Stimulated activated naive B cell treated with anti-CD40 and anti-IgM and Interleukin-4, amounts not matched to agents 10 μg/mL and 1 μg/mL and 100 μg/mL, for 72 hours (primary cell): ENCODE data around the gene STX8.
"Not testable (repeated sequence)": the region's sequence is repeated elsewhere in the genome, so short reads cannot be mapped to it uniquely, and the experiment has no call there.

Experiments
- ATAC-seq, 2 donors: fragments of 150-1000 bp; cut with Tn5 transposase; replicated peaks; 2 replicates each; pipeline ENCODE4 v1.10.0; 2021; ENCODE audit warnings: moderate library complexity in 1 of 2
- DNase-seq: peaks from one replicate; pipeline ENCODE4 v3.0.0; 2021
- H3K27ac Mint-ChIP-seq: one replicate; pipeline ENCODE4 v1.8.0; 2022; ENCODE audit warnings: mild to moderate bottlenecking, mixed read lengths
- H3K27me3 Mint-ChIP-seq, 2 donors: one replicate each; pipeline ENCODE4 v1.8.0; 2022; ENCODE audit warnings: mixed read lengths in 2 of 2
- H3K36me3 Mint-ChIP-seq, 2 donors: one replicate each; pipeline ENCODE4 v1.8.0; 2022; ENCODE audit warnings: mixed read lengths in 2 of 2, mild to moderate bottlenecking in 1 of 2
- H3K4me1 Mint-ChIP-seq, 2 donors: one replicate each; pipeline ENCODE4 v1.8.0; 2022; ENCODE audit warnings: mixed read lengths in 2 of 2, mild to moderate bottlenecking in 1 of 2
- H3K4me3 Mint-ChIP-seq, 2 donors: one replicate each; pipeline ENCODE4 v1.8.0; 2022; ENCODE audit warnings: mild to moderate bottlenecking in 2 of 2, mixed read lengths in 2 of 2, moderate library complexity in 1 of 2
- H3K9me3 Mint-ChIP-seq, 2 donors: one replicate each; pipeline ENCODE4 v1.8.0; 2022; ENCODE audit warnings: mixed read lengths in 2 of 2, mild to moderate bottlenecking in 1 of 2

Gene STX8, protein sequence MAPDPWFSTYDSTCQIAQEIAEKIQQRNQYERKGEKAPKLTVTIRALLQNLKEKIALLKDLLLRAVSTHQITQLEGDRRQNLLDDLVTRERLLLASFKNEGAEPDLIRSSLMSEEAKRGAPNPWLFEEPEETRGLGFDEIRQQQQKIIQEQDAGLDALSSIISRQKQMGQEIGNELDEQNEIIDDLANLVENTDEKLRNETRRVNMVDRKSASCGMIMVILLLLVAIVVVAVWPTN

DNA sequence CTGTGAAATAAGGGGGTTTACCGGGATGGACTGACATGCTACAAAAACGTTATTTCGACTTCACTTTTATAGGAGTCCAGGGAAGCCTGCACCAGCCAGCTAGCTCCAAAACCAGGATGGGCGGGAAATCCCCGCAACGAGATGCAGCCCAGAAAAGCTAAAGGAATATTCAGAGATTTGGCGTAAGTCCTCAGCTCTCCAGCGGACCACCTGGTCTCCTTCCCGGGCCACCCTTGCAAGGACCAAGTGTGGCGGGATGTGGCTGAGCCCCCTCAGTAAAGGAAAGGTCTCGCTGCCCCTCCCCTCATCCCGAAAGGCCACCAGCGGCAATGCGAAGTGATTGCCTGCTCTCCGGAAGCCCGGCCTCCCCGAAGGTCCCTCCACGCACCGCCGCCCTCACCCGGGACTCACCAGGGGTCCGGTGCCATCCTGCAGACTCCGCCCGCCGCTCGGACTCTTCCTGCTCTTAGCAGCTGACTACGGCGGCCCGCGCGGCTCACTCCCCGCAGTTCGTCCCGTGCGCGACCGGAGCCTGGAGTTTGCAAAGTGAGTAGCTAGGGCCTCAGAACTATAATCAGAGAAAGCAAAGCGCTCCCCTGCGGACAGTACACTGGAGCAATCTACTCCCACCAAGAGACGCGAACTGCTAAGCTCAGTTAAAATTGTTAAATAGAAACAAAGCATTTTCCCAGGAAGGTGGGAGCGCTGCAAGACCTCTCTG lies at the start of gene STX8:
TSS of gene STX8 (minus strand) at position 440 of the 721 bp plus-strand sequence. CDS start at position 428, 12 bp downstream.
- Mint-ChIP-seq H3K4me1 (peaks cover 18 to 24% of the 10 kb centered on the region in 2 donors), H3K36me3 (peaks cover 2 to 7% of the 10 kb centered on the region in 2 donors), H3K27ac (peak within 1 kb of the TSS; percentile 90), H3K4me3 (peak within 1 kb of the TSS; percentile 87 to 94), H3K9me3 (no peaks in the 10 kb centered on the region), H3K27me3 (no peaks in the 10 kb centered on the region)
- DNase-seq, result peak; percentile 85
- peak; percentile 80 to 88 for ATAC-seq

DNA sequence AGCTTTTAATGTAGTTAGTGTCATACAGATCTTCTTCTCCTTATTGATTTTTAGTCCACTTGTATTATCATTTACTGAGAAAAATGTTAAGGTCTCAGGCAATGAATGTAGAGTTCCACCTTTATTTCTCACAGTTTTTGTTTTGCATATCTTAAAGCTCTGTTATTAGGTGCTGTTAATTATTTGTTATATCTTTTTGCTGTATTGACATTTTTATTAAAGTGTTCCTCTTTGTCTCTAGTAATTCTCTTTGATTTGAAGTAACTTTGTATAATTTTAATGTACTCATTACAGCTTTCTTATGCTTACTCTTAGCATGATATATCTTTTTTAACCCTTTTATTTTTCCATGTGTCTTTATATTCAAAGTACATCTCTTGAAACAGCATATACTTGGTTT lies 47.3 kb upstream of the STX8 start:
- H3K9me3 Mint-ChIP-seq, result peaks cover 15 to 30% of the 10 kb centered on the region in 2 donors
- H3K27me3 Mint-ChIP-seq, result peaks cover 0 to 3% of the 10 kb centered on the region in 2 donors
- peaks cover 0 to 5% of the 10 kb centered on the region in 2 donors for H3K36me3 Mint-ChIP-seq
- H3K4me3 Mint-ChIP-seq, result no peak overlapping the region
- DNase-seq (no peak), ATAC-seq (no peak)
- no peak overlapping the region for H3K27ac Mint-ChIP-seq
- H3K4me1 Mint-ChIP-seq, result no peaks in the 10 kb centered on the region

DNA sequence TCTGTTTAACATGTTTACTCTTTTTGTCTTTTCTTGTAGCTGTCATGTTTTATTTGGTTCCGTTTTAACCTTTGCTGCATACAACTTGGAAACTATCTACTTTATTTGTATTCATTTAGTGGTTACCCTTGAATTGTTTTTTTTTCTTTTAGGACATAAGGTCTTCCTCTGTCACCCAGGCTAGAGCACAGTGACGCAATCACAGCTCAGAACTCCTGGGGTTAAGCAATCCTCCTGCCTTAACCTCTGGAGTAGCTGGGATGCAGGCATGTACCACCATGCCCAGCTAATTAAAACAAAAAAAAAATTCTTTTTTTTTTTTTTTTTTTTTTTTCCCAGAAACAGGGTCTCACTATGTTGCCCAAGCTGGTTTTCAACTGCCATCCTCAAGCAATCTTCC lies 39.9 kb upstream of the STX8 start:
- DNase-seq (no peak), ATAC-seq (no peak)
- Mint-ChIP-seq H3K27ac (no peak overlapping the region), H3K27me3 (peaks cover 0 to 9% of the 10 kb centered on the region in 2 donors), H3K9me3 (no peaks in the 10 kb centered on the region), H3K4me1 (no peaks in the 10 kb centered on the region), H3K4me3 (no peak overlapping the region), H3K36me3 (no peaks in the 10 kb centered on the region)

DNA sequence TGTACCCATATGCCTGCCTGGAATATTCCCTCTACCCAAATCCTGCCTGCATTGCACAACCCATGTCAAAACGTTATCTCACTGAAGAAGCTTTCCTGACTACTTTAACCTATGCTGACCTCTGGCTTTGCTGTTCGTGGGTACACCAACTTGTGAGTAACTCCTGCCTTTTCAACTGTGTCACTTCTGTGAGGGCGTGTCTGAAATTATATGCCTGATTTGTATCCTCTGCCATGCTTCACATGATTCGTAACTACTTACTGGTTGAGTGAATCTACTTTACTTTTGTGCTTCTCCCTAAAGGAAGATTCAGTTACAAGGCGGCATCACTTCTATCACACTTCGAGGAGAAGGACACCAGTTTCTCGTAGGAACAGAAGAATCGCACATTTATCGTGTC lies 36.4 kb upstream of the STX8 start:
- Mint-ChIP-seq H3K4me3 (no peak overlapping the region), H3K27me3 (peaks cover 0 to 9% of the 10 kb centered on the region in 2 donors), H3K4me1 (no peaks in the 10 kb centered on the region), H3K9me3 (peaks cover 0 to 4% of the 10 kb centered on the region in 2 donors), H3K36me3 (no peaks in the 10 kb centered on the region), H3K27ac (no peak overlapping the region)
- DNase-seq, result no peak
- ATAC-seq, result no peak

DNA sequence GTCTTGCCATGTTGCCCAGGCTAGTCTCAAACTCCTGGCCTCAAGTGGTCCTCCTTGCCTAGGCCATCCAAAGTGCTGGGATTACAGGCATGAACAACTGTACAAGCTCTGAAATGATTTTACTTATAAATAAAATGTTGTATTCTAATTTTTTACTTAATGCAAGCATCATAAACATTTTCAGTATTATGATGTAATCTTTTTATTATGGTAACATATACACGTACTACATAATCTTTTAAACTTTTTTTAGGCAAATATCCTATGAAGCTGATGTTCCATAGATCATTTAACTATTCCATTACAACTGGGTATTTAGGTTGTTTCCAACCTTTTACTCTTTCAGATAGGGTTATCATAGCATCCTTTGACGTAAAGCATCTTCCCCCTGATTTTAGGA lies 35.9 kb upstream of the STX8 start:
- no peak overlapping the region for H3K4me3 Mint-ChIP-seq
- H3K36me3 Mint-ChIP-seq, result no peaks in the 10 kb centered on the region
- peaks cover 0 to 4% of the 10 kb centered on the region in 2 donors for H3K9me3 Mint-ChIP-seq
- ATAC-seq (no peak), DNase-seq (no peak)
- H3K4me1 Mint-ChIP-seq, result no peaks in the 10 kb centered on the region
- H3K27ac Mint-ChIP-seq, result no peak overlapping the region
- peaks cover 0 to 9% of the 10 kb centered on the region in 2 donors for H3K27me3 Mint-ChIP-seq

DNA sequence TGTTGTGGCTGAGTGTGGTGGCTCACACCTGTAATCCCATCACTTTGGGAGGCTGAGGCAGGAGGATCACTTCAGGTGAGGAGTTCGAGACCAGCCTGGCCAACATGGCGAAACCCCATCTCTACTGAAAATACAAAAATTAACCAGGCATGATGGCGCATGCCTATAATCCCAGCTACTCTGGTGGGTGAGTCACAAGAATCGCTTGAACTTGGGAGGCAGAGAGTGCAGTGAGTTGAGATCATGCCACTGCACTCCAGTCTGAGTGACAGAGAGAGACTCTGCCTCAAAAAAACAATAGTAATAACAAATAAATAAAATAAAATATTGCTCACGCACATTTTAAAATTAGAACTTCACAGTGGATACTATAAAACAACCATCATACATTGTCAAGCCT lies 31.4 kb upstream of the STX8 start:
- peaks cover 0 to 17% of the 10 kb centered on the region in 2 donors for H3K27me3 Mint-ChIP-seq
- not testable (repeated sequence) for DNase-seq, H3K36me3 Mint-ChIP-seq, H3K9me3 Mint-ChIP-seq, H3K4me1 Mint-ChIP-seq, ATAC-seq, H3K4me3 Mint-ChIP-seq, H3K27ac Mint-ChIP-seq

DNA sequence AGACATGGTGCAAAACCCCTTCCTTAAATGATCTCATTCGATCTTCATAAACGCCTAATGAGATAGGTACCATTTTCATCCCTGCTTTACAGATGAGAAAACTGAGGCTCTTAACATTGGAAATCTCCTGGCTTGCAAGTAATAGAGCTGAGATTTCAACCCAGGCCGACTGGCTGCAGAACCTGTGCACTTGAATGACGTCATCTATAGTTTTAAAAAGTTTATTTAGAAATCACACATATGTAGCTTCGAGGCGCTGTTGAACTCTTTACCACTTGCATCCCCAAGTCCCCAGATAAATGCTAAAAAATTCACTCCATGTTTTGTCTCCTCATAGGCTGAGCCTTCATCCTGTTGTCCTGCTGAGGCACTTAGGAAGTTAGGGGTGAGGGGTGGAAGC lies 30.8 kb upstream of the STX8 start:
- H3K27me3 Mint-ChIP-seq, result peaks cover 0 to 15% of the 10 kb centered on the region in 2 donors
- ATAC-seq (no peak), DNase-seq (no peak)
- H3K9me3 Mint-ChIP-seq, result peaks cover 0 to 6% of the 10 kb centered on the region in 2 donors
- H3K27ac Mint-ChIP-seq, result no peak overlapping the region
- H3K4me1 Mint-ChIP-seq, result no peaks in the 10 kb centered on the region
- no peaks in the 10 kb centered on the region for H3K36me3 Mint-ChIP-seq
- H3K4me3 Mint-ChIP-seq, result no peak overlapping the region

DNA sequence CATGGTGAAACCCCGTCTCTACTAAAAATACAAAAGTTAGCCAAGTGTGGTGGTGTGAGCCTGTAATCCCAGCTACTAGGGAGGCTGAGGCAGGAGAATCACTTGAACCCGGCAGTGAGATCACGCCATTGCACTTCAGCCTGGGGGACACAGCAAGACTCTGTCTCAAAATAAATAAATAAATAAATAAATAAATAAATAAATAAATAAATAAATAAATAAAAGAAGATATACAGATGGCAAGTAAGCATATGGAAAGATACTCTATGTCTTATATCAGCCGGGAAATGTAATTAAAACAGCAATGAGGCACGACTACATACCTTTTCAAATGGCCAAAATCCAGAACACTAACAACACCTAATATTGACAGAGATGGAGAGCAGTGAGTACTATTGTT lies 29.0 kb upstream of the STX8 start:
- not testable (repeated sequence) for H3K4me1 Mint-ChIP-seq, H3K9me3 Mint-ChIP-seq, ATAC-seq, DNase-seq, H3K36me3 Mint-ChIP-seq, H3K4me3 Mint-ChIP-seq, H3K27ac Mint-ChIP-seq
- H3K27me3 Mint-ChIP-seq, result peaks cover 0 to 15% of the 10 kb centered on the region in 2 donors

DNA sequence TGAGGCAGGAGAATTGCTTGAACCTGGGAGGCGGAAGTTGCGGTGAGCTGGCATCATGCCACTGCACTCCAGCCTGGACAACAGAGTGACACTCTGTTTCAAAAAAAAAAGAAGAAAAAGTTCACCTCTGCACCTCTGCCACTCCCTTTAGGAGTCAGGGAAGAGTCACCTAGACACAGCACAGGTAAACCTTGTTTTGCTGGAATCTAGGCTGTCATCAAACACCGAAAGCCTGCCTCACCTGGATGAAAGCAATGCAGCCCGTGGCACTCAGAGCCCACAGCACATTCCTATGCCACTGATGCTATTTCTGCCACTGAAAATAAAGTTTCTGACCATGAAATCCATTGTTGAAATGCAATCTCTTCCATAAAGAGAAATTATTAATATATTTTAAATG lies 23.0 kb upstream of the STX8 start:
- H3K4me1 Mint-ChIP-seq, result no peaks in the 10 kb centered on the region
- no peak overlapping the region for H3K4me3 Mint-ChIP-seq

DNA sequence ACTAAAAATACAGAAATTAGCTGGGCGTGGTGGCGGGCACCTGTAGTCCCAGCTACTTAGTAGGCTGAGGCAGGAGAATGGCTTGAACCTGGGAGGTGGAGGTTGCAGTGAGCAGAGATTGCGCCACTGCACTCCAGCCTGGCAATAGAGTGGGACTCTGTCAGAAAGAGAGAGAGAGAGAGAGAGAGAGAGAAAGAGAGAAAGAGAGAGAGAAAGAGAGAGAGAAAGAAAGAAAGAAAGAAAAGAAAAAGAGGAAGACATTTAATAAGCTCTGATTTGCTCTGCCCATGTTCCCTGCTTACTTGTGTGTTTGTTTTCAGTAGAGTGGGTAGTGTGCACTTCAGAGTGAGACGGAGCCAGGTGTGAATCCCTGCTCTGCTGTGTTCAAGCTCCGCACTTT lies 22.0 kb upstream of the STX8 start:
- DNase-seq, H3K4me3 Mint-ChIP-seq, H3K36me3 Mint-ChIP-seq, H3K27ac Mint-ChIP-seq, H3K9me3 Mint-ChIP-seq, ATAC-seq, H3K4me1 Mint-ChIP-seq: not testable (repeated sequence)
- peaks cover 16% of the 10 kb centered on the region in 2 donors for H3K27me3 Mint-ChIP-seq

More for the DNA sequence above, 23.0 kb upstream of the STX8 start:
- Mint-ChIP-seq H3K27me3 (peaks cover 16% of the 10 kb centered on the region in 2 donors), H3K36me3 (no peaks in the 10 kb centered on the region), H3K9me3 (peaks cover 0 to 2% of the 10 kb centered on the region in 2 donors), H3K27ac (no peak overlapping the region)
- ATAC-seq, result no peak
- DNase-seq, result no peak

DNA sequence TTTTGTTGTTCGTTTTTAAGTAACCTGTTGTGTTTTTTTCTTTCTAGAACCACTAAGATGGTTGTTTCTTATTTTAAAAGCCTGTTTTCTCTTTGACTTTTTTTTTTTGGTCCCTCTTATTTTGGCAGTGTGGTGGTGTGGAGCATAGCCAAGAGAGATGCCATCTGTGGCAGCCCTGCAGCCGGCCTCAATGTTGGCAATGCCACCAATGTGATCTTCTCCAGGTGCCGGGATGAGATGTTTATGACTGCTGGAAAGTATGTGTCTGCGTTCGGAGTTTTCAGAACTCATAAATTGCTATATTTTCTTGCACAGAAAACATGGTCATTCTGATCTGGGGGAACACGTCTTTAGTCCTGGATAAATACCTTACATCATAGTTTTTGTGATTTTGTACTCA lies 18.4 kb upstream of the STX8 start:
- Mint-ChIP-seq H3K9me3 (no peaks in the 10 kb centered on the region), H3K4me3 (no peak overlapping the region), H3K36me3 (no peaks in the 10 kb centered on the region), H3K27me3 (peaks cover 15 to 16% of the 10 kb centered on the region in 2 donors), H3K27ac (no peak overlapping the region), H3K4me1 (no peaks in the 10 kb centered on the region)
- no peak for ATAC-seq
- DNase-seq, result no peak

DNA sequence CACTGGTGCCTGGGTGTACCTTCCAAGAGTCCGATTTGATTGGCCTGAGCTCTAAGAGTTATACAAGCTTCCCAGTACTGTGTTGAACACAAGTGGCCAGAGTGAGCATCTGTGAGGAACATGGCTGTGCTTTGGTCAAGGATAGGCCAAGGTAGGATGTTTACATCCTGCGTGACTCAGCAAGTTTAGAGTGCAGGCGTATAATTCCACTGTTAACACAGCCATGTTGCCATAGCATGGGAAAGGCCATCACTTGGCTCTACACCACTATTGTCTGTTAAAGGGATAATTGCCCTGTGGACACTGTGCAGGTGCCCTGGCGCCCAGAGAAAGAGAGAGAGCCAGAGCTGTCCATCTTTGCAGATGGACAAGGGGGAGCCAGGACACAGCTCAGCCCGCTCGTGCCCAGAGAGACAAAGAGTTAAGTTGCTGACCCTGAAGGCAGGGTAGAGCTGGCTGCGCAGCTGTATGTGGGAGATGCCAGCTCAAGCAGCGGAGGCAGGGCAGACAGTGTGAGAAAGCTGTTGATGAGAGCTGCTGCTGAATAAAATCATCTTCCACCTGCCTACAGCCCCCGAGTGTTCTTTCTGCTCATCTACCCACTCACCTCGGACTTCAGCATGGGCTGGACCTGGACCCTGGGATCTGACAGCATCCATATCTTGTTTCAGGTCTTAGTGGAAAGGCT lies 12.5 kb upstream of the STX8 start:
- ATAC-seq (no peak), DNase-seq (no peak)
- Mint-ChIP-seq H3K4me3 (no peak overlapping the region), H3K36me3 (peaks cover 3 to 5% of the 10 kb centered on the region in 2 donors), H3K27ac (no peak overlapping the region), H3K4me1 (no peaks in the 10 kb centered on the region), H3K9me3 (peaks cover 9 to 15% of the 10 kb centered on the region in 2 donors), H3K27me3 (peaks cover 5 to 10% of the 10 kb centered on the region in 2 donors)

DNA sequence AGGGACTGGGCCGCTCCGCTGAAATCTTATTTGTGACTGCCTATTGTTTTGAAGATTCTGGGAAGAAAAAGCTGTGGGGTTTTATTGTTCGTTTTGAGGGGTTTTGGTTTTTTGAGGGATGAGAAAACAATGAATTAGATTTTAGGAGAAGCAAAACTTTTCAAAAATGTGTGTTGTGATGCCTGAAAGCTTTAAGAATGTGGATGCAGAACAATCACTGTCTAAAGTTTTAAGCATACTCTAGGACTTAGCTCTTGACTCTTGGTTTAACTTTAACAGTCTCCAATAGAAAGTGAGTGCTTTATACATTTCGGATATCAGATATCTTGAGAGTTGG lies 1.7 kb upstream of the STX8 start:
- Mint-ChIP-seq H3K4me1 (peaks cover 16 to 24% of the 10 kb centered on the region in 2 donors), H3K36me3 (peaks cover 2 to 7% of the 10 kb centered on the region in 2 donors), H3K27me3 (peaks cover 0 to 6% of the 10 kb centered on the region in 2 donors), H3K27ac (no peak overlapping the region), H3K9me3 (no peaks in the 10 kb centered on the region), H3K4me3 (peak overlapping the region; percentile 87 to 93)
- ATAC-seq, result no peak
- DNase-seq, result no peak

DNA sequence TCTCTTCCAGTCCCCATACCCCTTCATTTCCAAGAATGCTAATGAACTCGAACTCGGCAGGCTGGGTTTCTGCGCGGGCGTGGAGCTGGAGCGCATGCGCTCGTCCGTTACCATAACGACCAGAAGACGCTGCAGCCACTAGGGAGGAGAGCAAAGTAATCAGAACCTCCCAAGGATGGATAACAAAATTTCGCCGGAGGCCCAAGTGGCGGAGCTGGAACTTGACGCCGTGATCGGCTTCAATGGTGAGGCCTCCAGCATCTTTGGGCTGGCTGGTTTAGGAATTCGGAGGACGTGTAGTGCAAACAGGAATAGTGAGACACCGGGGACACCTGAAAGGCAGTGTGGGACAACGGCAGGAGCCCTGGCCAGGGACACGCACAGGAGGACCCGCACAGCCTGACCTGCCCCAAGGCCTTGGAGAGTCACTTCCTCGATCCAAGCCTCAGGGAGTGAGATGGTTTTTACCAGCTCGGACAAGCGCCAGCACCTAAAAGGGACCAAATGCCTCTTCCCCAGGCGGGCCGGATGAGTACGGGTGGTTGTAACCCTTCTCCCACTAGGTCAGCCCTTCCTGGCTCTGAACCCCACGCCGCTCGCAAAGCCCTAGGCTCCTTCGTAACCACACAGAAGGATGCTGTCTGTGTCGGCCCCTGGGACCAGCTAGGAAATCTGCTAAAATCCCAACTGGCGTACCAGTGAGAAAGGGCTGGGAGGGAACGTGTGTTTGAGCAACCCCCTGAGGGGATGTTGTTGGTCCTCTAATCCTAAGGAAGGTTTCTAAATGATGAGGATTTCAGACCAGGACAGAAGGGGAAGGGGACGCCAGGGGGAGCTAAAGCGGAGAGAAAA lies 1.1 kb upstream of the STX8 start, which contains the start of gene CFAP52:
TSS of gene CFAP52 (plus strand) at position 122 of the 852 bp plus-strand sequence. CDS start at position 176, 54 bp downstream.
- H3K4me3 Mint-ChIP-seq, result peak within 1 kb of the TSS; percentile 87 to 94
- ATAC-seq (peak; percentile 73 to 77), DNase-seq (peak; percentile 70)
- H3K9me3 Mint-ChIP-seq, result no peaks in the 10 kb centered on the region
- H3K4me1 Mint-ChIP-seq, result peaks cover 16 to 24% of the 10 kb centered on the region in 2 donors
- H3K27ac Mint-ChIP-seq, result peak within 1 kb of the TSS; percentile 90
- H3K27me3 Mint-ChIP-seq, result peaks cover 0 to 6% of the 10 kb centered on the region in 2 donors
- H3K36me3 Mint-ChIP-seq, result peaks cover 2 to 7% of the 10 kb centered on the region in 2 donors
